Keratinocyte (primary cell): Measurements from ENCODE around the gene PRDM1.

ENCODE experiments used
- CTCF ChIP-seq, 3 experiments: IDR thresholded peaks in 1 of 3; conservative IDR thresholded peaks in 1 of 3; optimal IDR thresholded peaks in 1 of 3; 2 replicates in 2 of 3; 3 replicates in 1 of 3; pipeline versions ENCODE3 to v1.5.1; 2011; ENCODE audit warnings: low read length in 3 of 3, mild to moderate bottlenecking in 3 of 3, moderate library complexity in 2 of 3, control low read depth in 1 of 3, inconsistent platforms in 1 of 3; ENCODE audit not compliant: insufficient read depth in 2 of 3; ENCODE audit errors: extremely low read depth in 1 of 3
- EZH2 ChIP-seq: IDR thresholded peaks from one replicate; pipeline ENCODE4 v1.6.1; 2012; ENCODE audit warnings: inconsistent platforms, mild to moderate bottlenecking, low read length, moderate library complexity

GRCh38 chr6:106084106-106084988, 1.8 kb upstream of the PRDM1 start:
- TF ChIP-seq EZH2 (no peak), CTCF (optimal IDR thresholded peaks at IDR 0.05 in 1 of 3, IDR thresholded peaks at IDR 0.05 in 1 of 3, conservative IDR thresholded peaks at IDR 0.05 in 1 of 3; ENCODE audit: extremely low read depth in 1 of 3, insufficient read depth in 2 of 3, low read length in 3 of 3) (peak; percentile 33 to 59 (median 50))
